Body of pancreas (tissue), 4 donors: Measurements from ENCODE around the gene TNNT2. TPM values are rescaled to one million over a fixed set of nuclear protein-coding genes. Genes with fewer than 3 reads are reported as not detected.

ENCODE experiments used
- ATAC-seq: fragments of 150-250 bp; one replicate; pipeline ENCODE4 v1.9.1; 2016
- DNase-seq, 4 donors: peaks; one replicate each; pipeline ENCODE4 v3.0.0-alpha.2; 2019
- H3K27ac ChIP-seq, 4 donors: fragments of 200-600 bp; sonication (generic); 1 replicate in 3 of 4; 2 replicates in 1 of 4; pipeline versions ENCODE4 v1.5.1 to v1.6.1; 2016 to 2019; ENCODE audit warnings: mild to moderate bottlenecking in 1 of 4, mixed read lengths in 1 of 4, moderate library complexity in 1 of 4
- H3K27me3 ChIP-seq, 2 donors: fragments of 200-600 bp; sonication (generic); one replicate each; pipeline ENCODE4 v1.6.0; 2016; ENCODE audit warnings: mild to moderate bottlenecking in 1 of 2
- H3K36me3 ChIP-seq, 2 donors: fragments of 200-600 bp; sonication (generic); replicated peaks in 1 of 2; 2 replicates each; pipeline ENCODE4 v1.5.1; 2016; ENCODE audit warnings: low read depth in 2 of 2; ENCODE audit not compliant: insufficient read depth in 1 of 2
- H3K4me1 ChIP-seq: fragments of 200-600 bp; sonication (generic); one replicate; pipeline ENCODE4 v1.6.0; 2016
- H3K4me3 ChIP-seq, 2 donors: fragments of 200-600 bp; sonication (generic); 1 replicate in 1 of 2; 2 replicates in 1 of 2; pipeline ENCODE4 v1.5.1; 2016 to 2019
- H3K9me3 ChIP-seq, 3 donors: fragments of 200-600 bp; sonication (generic); 1 replicate in 2 of 3; 2 replicates in 1 of 3; pipeline ENCODE4 v1.5.1; 2016
- CTCF ChIP-seq, 7 experiments: fragments of 450-650 bp in 4 of 7; fragments of 200-600 bp in 3 of 7; sonication (generic) in 3 of 7; IDR thresholded peaks; one replicate each; pipeline ENCODE4 v1.5.1; 2016 to 2019; ENCODE audit warnings: antibody characterized with exemption in 7 of 7
- POLR2A ChIP-seq, 3 donors: fragments of 450-650 bp; IDR thresholded peaks; one replicate each; pipeline ENCODE4 v1.6.1; 2016; ENCODE audit warnings: antibody characterized with exemption in 3 of 3, mild to moderate bottlenecking in 2 of 3
- WGBS, 2 donors: methylation state at CpG; one replicate each; pipeline ENCODE4 v1.1.5; 2017; 5-methylcytosine and 5-hydroxymethylcytosine counted together
- intact Hi-C: fragments of 100-400 bp; cut with DNase I; formaldehyde crosslinking; loops from one replicate; pipeline ENCODE4 v1.15.1; 2023
- total RNA-seq, 2 donors: library from RNA; depleted of rRNA; stranded (reverse); fragments of >200 nt; gene quantifications; one replicate each; pipeline ENCODE4 v1.1.0, GENCODE V29; 2016

The TNNT2 gene
- total RNA-seq, 2 donors from 2014 or later = 1.8 TPM; not detected in 1

DNA sequence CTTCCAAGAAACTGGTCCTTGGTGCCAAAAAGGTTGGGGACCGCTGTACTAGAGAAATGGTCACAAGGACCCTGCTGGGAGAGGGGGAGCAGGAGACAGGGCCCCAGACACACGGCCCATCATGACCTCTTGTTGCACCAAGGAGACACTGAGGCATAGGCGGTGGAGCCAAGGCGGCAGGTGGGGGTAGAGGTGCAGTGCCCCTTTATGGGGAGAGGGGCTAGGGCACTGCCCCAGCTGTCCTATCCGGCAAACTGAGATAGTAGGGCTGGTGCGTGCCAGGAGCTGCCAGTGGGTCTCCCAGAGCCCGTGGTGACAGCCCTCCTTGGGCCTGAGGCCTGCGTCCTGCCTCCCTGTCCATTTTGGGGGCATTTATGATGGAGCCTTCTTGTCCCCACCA lies 20.3 kb downstream of the TNNT2 start:
- H3K4me3 ChIP-seq = no peak overlapping the region
- no peak overlapping the region for H3K27ac ChIP-seq
- H3K27me3 ChIP-seq = no peaks in the 10 kb centered on the region
- no peaks in the 10 kb centered on the region for H3K9me3 ChIP-seq
- ATAC-seq = no peak
- 87 to 91% methylated on average over 7 to 8 of the region's 8 CpGs for WGBS, 2 donors
- TF ChIP-seq CTCF (IDR thresholded peaks at IDR 0.05) (no peak), POLR2A (IDR thresholded peaks at IDR 0.05) (no peak)
- no peaks in the 10 kb centered on the region for H3K4me1 ChIP-seq
- intact Hi-C loops = no loop called here
- peak in 1 of 4 donors; percentile 2 for DNase-seq
- H3K36me3 ChIP-seq = no peaks in the 10 kb centered on the region

GRCh38 chr1:201356701-201357100 lies 20.8 kb downstream of the TNNT2 start:
- intact Hi-C loops = no loop called here
- H3K27ac ChIP-seq = no peak overlapping the region
- WGBS, 2 donors = 75 to 79% methylated on average over 6 to 11 of the region's 11 CpGs
- H3K4me1 ChIP-seq = no peaks in the 10 kb centered on the region
- no peaks in the 10 kb centered on the region for H3K27me3 ChIP-seq
- H3K36me3 ChIP-seq = no peaks in the 10 kb centered on the region
- DNase-seq = peak in 1 of 4 donors; percentile 2
- H3K9me3 ChIP-seq = no peaks in the 10 kb centered on the region
- no peak for ATAC-seq
- no peak overlapping the region for H3K4me3 ChIP-seq
- no peak for TF ChIP-seq POLR2A (IDR thresholded peaks at IDR 0.05)
- no peak for TF ChIP-seq CTCF (IDR thresholded peaks at IDR 0.05)

DNA sequence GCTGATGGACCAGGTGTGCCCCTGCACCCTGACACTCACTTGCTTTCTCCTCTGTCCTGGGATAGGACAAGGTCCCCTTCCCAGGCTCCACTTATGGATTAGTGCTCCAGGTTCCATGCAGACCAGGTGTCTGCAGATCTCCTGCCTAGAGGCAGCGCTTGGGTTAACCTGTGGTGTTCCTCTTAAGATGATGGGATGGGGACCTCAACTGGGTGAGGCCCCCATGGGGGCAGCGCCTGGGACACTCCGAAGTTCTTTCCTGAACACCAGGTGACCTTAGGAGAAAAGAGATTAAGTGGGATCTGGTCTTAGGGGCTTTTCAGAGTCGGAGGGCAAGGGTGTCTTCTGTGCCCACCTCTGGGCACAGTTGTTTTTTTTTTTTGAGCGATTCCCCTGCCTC lies 21.2 kb downstream of the TNNT2 start:
- H3K9me3 ChIP-seq = no peaks in the 10 kb centered on the region
- H3K36me3 ChIP-seq = no peaks in the 10 kb centered on the region
- H3K27ac ChIP-seq = no peak overlapping the region
- H3K4me3 ChIP-seq = no peak overlapping the region
- no peak for ATAC-seq
- no peaks in the 10 kb centered on the region for H3K4me1 ChIP-seq
- no peak for TF ChIP-seq POLR2A (IDR thresholded peaks at IDR 0.05)
- no peak for TF ChIP-seq CTCF (IDR thresholded peaks at IDR 0.05)
- intact Hi-C loops = no loop called here
- no peaks in the 10 kb centered on the region for H3K27me3 ChIP-seq
- WGBS, 2 donors = 81 to 87% methylated on average over 5 of the region's 5 CpGs
- peak in 1 of 4 donors; percentile 0 for DNase-seq

GRCh38 chr1:201355471-201355870 lies 22.0 kb downstream of the TNNT2 start:
- H3K9me3 ChIP-seq = no peaks in the 10 kb centered on the region
- TF ChIP-seq POLR2A (IDR thresholded peaks at IDR 0.05) (no peak), CTCF (IDR thresholded peaks at IDR 0.05) (no peak)
- no peaks in the 10 kb centered on the region for H3K4me1 ChIP-seq
- WGBS, 2 donors = 73 to 85% methylated on average over 7 of the region's 7 CpGs
- H3K4me3 ChIP-seq = no peak overlapping the region
- no peak overlapping the region for H3K27ac ChIP-seq
- ATAC-seq = no peak
- intact Hi-C loops = no loop called here
- DNase-seq = no peak
- no peaks in the 10 kb centered on the region for H3K36me3 ChIP-seq
- H3K27me3 ChIP-seq = no peaks in the 10 kb centered on the region

DNA sequence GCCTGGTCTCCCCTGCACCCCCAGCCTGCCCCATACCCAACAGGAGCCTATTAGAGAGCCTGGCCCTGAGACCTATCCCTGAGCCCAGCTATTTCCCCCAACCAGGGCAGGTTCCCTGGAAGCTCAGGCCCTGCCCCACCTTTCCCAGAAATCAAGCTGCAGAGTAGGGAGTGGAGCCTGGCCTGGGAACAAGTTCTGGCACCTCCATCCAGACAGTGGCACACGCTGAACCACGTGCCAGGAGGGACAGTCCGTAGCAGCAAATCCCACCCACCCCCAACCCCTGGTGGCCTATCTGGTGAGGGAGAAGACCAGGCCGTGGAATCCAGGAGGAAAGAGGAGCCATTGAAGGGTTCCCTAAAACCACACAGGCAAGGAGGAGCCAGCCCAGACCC lies 22.6 kb downstream of the TNNT2 start:
- no peak overlapping the region for H3K27ac ChIP-seq
- H3K36me3 ChIP-seq = no peaks in the 10 kb centered on the region
- no peak overlapping the region for H3K4me3 ChIP-seq
- intact Hi-C loops = no loop called here
- H3K4me1 ChIP-seq = no peaks in the 10 kb centered on the region
- H3K27me3 ChIP-seq = no peaks in the 10 kb centered on the region
- no peaks in the 10 kb centered on the region for H3K9me3 ChIP-seq
- ATAC-seq (no peak), DNase-seq (peak in 1 of 4 donors; percentile 1)
- WGBS, 2 donors = 18 to 51% methylated on average over 2 to 4 of the region's 4 CpGs
- TF ChIP-seq POLR2A (IDR thresholded peaks at IDR 0.05) (no peak), CTCF (IDR thresholded peaks at IDR 0.05) (no peak)
